ENCODE data around the gene MYF5. TPM values are rescaled to one million over a fixed set of nuclear protein-coding genes. Genes with fewer than 3 reads are reported as not detected.

The MYF5 gene
- total RNA-seq, 2 experiments from 2014 or later = not detected

DNA sequence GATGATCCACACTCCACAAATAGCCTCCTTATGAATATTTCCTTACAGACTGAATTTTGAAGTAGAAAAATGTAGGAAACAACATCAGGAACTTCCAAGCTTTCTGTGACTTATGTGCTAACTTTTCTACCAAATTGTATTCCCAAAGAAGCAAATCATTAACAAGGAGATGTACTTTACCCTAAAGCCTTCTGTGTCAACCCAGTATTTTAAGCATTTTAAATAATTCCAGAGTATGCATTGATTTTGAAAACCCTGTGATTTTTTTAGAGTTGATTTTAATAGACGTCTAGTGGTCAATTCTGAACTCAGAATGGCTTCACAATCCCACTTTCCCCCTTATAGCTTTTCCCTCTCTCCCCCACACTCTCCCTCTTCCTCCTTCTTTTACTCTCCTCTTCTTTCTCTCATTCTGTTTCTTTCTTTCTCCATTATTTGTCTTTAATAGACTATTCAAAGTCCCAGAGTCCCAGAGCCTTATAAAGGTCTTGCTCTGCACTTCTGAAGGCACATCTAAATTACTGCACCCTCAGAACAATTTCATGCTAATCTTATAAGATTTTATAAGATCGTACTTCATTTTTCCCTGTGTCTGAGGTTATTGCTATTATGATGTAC is 19.3 kb upstream of the MYF5 start:
- intact Hi-C loops (cut with DNase I, micrococcal nuclease) = no loop called here
- Mint-ChIP-seq H3K36me3 (ENCODE audit: low read depth) (no peaks in the 10 kb centered on the region), H3K27ac (no peak overlapping the region), H3K27me3 (no peaks in the 10 kb centered on the region), H3K4me1 (no peaks in the 10 kb centered on the region), H3K9me3 (ENCODE audit: low read depth) (no peaks in the 10 kb centered on the region), H3K4me3 (no peak overlapping the region)
- CTCF ChIA-PET = interaction anchor here (1.0 kb wide), 1 partner anchor 13 kb away, joined by 3 read pairs; no protein-coding TSS in a partner anchor
- POLR2A ChIA-PET = no interaction called here
- ATAC-seq (no peak), DNase-seq (no peak)

DNA sequence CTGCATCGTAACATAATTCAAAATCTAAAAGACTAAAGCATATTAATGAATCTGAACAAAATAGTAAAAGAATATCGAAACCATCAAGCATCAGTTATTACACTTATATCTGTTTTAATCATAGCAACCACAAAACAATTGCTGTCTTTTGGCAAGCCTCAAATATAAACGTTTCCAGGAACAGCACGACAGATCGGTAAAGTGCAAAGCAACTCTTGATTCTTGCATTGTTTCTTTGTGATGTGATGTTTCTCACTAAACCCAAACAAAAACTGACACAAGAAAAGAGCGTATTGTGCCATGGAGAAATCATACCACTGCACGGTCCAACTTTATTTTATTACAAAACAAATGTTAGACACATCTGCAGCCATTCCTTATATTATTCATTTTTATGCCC is 18.5 kb upstream of the MYF5 start:
- CTCF ChIA-PET = no interaction called here
- no peak overlapping the region for H3K4me3 Mint-ChIP-seq
- H3K4me1 Mint-ChIP-seq = no peaks in the 10 kb centered on the region

GRCh38 chr12:80698847-80699542 is 17.7 kb upstream of the MYF5 start:
- Mint-ChIP-seq H3K36me3 (ENCODE audit: low read depth) (no peaks in the 10 kb centered on the region), H3K27me3 (no peaks in the 10 kb centered on the region), H3K27ac (no peak overlapping the region), H3K4me3 (no peak overlapping the region), H3K9me3 (ENCODE audit: low read depth) (peaks cover 3% of the 10 kb centered on the region), H3K4me1 (no peaks in the 10 kb centered on the region)
- CTCF ChIA-PET = no interaction called here
- POLR2A ChIA-PET = no interaction called here
- intact Hi-C loops (cut with DNase I, micrococcal nuclease) = no loop called here
- ATAC-seq (no peak), DNase-seq (no peak)

More for the DNA sequence above, 18.5 kb upstream of the MYF5 start:
- DNase-seq (no peak), ATAC-seq (no peak)
- Mint-ChIP-seq H3K9me3 (ENCODE audit: low read depth) (peaks cover 3% of the 10 kb centered on the region), H3K27me3 (no peaks in the 10 kb centered on the region), H3K27ac (no peak overlapping the region), H3K36me3 (ENCODE audit: low read depth) (no peaks in the 10 kb centered on the region)
- POLR2A ChIA-PET = no interaction called here
- intact Hi-C loops (cut with DNase I, micrococcal nuclease) = no loop called here

DNA sequence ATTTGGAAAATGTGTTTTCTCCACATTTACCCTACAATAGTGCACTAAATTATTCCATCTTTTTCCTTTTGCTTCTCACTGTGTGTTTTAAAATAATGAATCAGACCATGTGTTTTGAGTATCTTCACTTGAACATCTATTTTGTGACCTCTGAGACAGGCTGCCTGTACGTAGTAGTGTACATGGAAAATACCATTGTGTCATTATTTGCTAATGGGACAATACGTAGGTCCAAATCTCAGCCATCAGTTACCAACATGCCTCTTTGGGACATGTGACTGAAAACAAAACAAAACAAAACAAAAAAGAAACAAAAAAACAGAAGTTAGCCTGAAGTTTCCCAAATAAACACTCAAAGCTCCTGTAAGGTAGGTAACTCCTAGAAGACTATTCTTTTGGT is 16.4 kb upstream of the MYF5 start:
- no peaks in the 10 kb centered on the region for H3K4me1 Mint-ChIP-seq
- ChIA-PET CTCF (no interaction called here), POLR2A (no interaction called here)
- no peaks in the 10 kb centered on the region for H3K27me3 Mint-ChIP-seq
- ATAC-seq (no peak), DNase-seq (no peak)
- H3K36me3 Mint-ChIP-seq (ENCODE audit: low read depth) = no peaks in the 10 kb centered on the region
- intact Hi-C loops (cut with DNase I, micrococcal nuclease) = no loop called here
- no peak overlapping the region for H3K4me3 Mint-ChIP-seq
- no peak overlapping the region for H3K27ac Mint-ChIP-seq
- peaks cover 3% of the 10 kb centered on the region for H3K9me3 Mint-ChIP-seq (ENCODE audit: low read depth)

DNA sequence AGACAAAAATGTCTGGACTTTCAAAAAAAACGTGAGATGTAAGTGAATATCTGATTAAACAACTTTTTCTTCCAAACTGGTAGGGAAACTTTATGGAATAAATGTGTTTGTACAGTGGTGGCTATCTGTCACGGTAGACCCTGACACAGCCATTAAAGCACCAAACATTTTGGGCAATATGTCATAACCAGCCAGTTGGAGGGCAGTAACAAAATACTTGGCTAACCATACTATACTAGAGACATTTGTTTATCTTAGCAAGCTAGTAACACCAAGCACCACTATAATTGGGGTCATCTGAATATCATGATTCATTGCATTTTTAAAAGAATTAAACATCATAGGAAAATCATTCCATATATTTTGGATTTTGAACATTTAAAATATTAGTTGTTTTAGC is 15.3 kb upstream of the MYF5 start:
- POLR2A ChIA-PET = no interaction called here
- H3K9me3 Mint-ChIP-seq (ENCODE audit: low read depth) = peaks cover 3% of the 10 kb centered on the region
- no peak for DNase-seq
- no peaks in the 10 kb centered on the region for H3K27me3 Mint-ChIP-seq
- H3K4me1 Mint-ChIP-seq = no peaks in the 10 kb centered on the region
- intact Hi-C loops (cut with DNase I, micrococcal nuclease) = no loop called here
- H3K36me3 Mint-ChIP-seq (ENCODE audit: low read depth) = no peaks in the 10 kb centered on the region
- no peak overlapping the region for H3K4me3 Mint-ChIP-seq
- H3K27ac Mint-ChIP-seq = no peak overlapping the region
- ATAC-seq = no peak
- CTCF ChIA-PET = interaction anchor here (0.5 kb wide), 1 partner anchor 213 kb away, joined by 3 read pairs; no protein-coding TSS in a partner anchor

- H3K4me1 Mint-ChIP-seq = no peaks in the 10 kb centered on the region
- H3K9me3 Mint-ChIP-seq (ENCODE audit: low read depth) = peaks cover 3% of the 10 kb centered on the region
- intact Hi-C loops (cut with DNase I, micrococcal nuclease) = no loop called here
- no peak overlapping the region for H3K4me3 Mint-ChIP-seq
- ATAC-seq = no peak
- ChIA-PET POLR2A (no interaction called here), CTCF (interaction anchor here (1.2 kb wide), 1 partner anchor 1389 kb away, joined by 3 read pairs; no protein-coding TSS in a partner anchor)
- peaks cover 12% of the 10 kb centered on the region for H3K27me3 Mint-ChIP-seq
- no peak overlapping the region for H3K27ac Mint-ChIP-seq
- DNase-seq = no peak
- H3K36me3 Mint-ChIP-seq (ENCODE audit: low read depth) = no peaks in the 10 kb centered on the region
Observed at GRCh38 chr12:80702889-80703805, 13.6 kb upstream of the MYF5 start.

- ChIA-PET CTCF (interaction anchor here (1.2 kb wide), 1 partner anchor 1388 kb away, joined by 3 read pairs; no protein-coding TSS in a partner anchor), POLR2A (no interaction called here)
- DNase-seq (no peak), ATAC-seq (no peak)
- no peaks in the 10 kb centered on the region for H3K4me1 Mint-ChIP-seq
- H3K27ac Mint-ChIP-seq = no peak overlapping the region
- intact Hi-C loops (cut with DNase I, micrococcal nuclease) = no loop called here
- H3K9me3 Mint-ChIP-seq (ENCODE audit: low read depth) = peaks cover 3% of the 10 kb centered on the region
- H3K4me3 Mint-ChIP-seq = no peak overlapping the region
- peaks cover 20% of the 10 kb centered on the region for H3K27me3 Mint-ChIP-seq
- peaks cover 3% of the 10 kb centered on the region for H3K36me3 Mint-ChIP-seq (ENCODE audit: low read depth)
Observed at GRCh38 chr12:80704420-80704819, 12.3 kb upstream of the MYF5 start.

- intact Hi-C loops (cut with DNase I, micrococcal nuclease) = no loop called here
- H3K4me3 Mint-ChIP-seq = no peak within 1 kb of the TSS
Observed at GRCh38 chr12:80707126-80707829, 9.4 kb upstream of the MYF5 start, which contains the start of gene MYF6. MYF6 (plus strand) TSS chr12:80707634; CDS start chr12:80707720, 86 bp downstream.

DNA sequence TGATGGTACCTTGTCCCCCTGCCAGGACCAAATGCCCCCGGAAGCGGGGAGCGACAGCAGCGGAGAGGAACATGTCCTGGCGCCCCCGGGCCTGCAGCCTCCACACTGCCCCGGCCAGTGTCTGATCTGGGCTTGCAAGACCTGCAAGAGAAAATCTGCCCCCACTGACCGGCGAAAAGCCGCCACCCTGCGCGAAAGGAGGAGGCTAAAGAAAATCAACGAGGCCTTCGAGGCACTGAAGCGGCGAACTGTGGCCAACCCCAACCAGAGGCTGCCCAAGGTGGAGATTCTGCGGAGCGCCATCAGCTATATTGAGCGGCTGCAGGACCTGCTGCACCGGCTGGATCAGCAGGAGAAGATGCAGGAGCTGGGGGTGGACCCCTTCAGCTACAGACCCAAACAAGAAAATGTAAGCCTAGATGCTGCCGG is 8.9 kb upstream of the MYF5 start:
- Mint-ChIP-seq H3K36me3 (ENCODE audit: low read depth) (peaks cover 3% of the 10 kb centered on the region), H3K9me3 (ENCODE audit: low read depth) (peaks cover 3% of the 10 kb centered on the region), H3K27ac (no peak overlapping the region), H3K4me3 (no peak overlapping the region), H3K27me3 (peaks cover 28% of the 10 kb centered on the region), H3K4me1 (no peaks in the 10 kb centered on the region)
- POLR2A ChIA-PET = no interaction called here
- CTCF ChIA-PET = no interaction called here
- no peak for ATAC-seq
- no peak for DNase-seq
- intact Hi-C loops (cut with DNase I, micrococcal nuclease) = no loop called here

More at GRCh38 chr12:80707126-80707829, 9.4 kb upstream of the MYF5 start, which contains the start of gene MYF6:
- Mint-ChIP-seq H3K36me3 (ENCODE audit: low read depth) (peaks cover 3% of the 10 kb centered on the region), H3K27me3 (peaks cover 28% of the 10 kb centered on the region), H3K27ac (no peak within 1 kb of the TSS), H3K9me3 (ENCODE audit: low read depth) (peaks cover 3% of the 10 kb centered on the region), H3K4me1 (no peaks in the 10 kb centered on the region)
- DNase-seq (no peak), ATAC-seq (no peak)
- ChIA-PET CTCF (interaction anchor here (0.7 kb wide), 1 partner anchor 12 kb away, joined by 3 read pairs; no protein-coding TSS in a partner anchor), POLR2A (no interaction called here)

- H3K36me3 Mint-ChIP-seq (ENCODE audit: low read depth) = peaks cover 3% of the 10 kb centered on the region
- ChIA-PET POLR2A (no interaction called here), CTCF (no interaction called here)
- peaks cover 28% of the 10 kb centered on the region for H3K27me3 Mint-ChIP-seq
- no peak overlapping the region for H3K27ac Mint-ChIP-seq
- H3K4me1 Mint-ChIP-seq = no peaks in the 10 kb centered on the region
- ATAC-seq (no peak), DNase-seq (no peak)
- no peak overlapping the region for H3K4me3 Mint-ChIP-seq
- intact Hi-C loops (cut with DNase I, micrococcal nuclease) = no loop called here
- H3K9me3 Mint-ChIP-seq (ENCODE audit: low read depth) = no peaks in the 10 kb centered on the region
Observed at GRCh38 chr12:80708259-80708974, 8.3 kb upstream of the MYF5 start.

DNA sequence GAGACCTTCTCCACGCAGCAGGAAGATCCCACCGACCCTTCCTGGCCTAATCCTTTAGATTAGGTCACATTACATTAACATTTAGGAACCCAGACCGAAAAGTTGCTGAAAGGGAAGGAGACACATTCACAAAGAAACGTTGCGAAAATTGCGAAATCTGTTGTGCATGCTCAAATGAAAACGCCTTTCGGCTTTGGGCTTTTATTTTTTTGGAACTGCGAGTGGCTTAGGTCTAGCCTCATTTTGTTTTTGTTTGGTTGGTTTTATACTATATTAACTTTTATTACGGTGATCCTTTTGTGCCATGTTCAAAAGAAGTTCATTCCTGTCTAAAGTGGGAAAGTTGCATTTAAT is 7.8 kb upstream of the MYF5 start:
- Mint-ChIP-seq H3K36me3 (ENCODE audit: low read depth) (peaks cover 3% of the 10 kb centered on the region), H3K9me3 (ENCODE audit: low read depth) (no peaks in the 10 kb centered on the region), H3K27me3 (peaks cover 33% of the 10 kb centered on the region), H3K4me3 (no peak overlapping the region), H3K4me1 (no peaks in the 10 kb centered on the region), H3K27ac (no peak overlapping the region)
- intact Hi-C loops (cut with DNase I, micrococcal nuclease) = no loop called here
- DNase-seq (no peak), ATAC-seq (no peak)
- ChIA-PET POLR2A (no interaction called here), CTCF (no interaction called here)

All from activated CD4-positive, alpha-beta T cell treated with anti-CD3 and anti-CD28 coated beads for 36 hours (primary cell).